Measurements from ENCODE around the gene NPM3. TPM values are rescaled to one million over a fixed set of nuclear protein-coding genes. Genes with fewer than 3 reads are reported as not detected.

NPM3 gene
- total RNA-seq, 4 donors from 2014 or later: 25.0 to 31.1 (median 27.7) TPM

DNA sequence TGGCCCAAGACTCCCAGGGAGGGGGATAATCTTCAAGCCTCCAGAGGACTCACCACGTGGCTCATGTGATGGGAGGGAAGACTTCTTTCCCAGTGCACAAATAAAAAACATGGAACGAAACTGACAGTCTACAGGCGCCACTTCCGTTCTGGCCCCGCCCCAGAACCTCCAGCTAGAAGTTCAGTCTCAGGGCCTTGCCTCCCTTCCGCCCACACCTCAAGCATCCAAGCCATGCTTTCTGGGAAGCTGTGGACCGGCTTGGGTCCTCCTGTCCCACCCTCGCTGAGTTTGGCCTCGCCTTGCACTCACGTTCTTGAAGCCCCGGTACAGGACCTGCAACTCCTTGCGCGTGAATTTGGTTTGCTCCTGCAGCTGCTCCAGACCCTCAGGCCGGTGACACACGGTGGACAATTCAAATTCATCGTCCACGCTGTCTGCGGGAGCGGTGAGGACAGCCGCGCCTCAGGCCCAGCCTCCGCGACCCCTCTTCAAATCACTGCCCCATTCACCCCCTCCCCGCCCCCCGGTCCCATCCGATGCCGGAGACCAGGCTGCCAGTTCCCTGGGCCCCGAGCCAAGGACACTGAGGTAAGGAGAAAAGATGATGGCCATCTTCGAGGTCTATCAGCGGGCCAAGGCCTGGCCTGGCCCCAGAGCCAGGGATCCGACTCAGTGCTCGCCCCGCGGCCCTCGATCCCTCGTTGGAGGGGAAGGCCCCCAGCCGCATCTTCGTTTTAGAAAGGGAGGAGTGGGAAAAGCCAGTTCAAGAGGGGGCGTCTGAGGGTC is 45.7 kb upstream of the NPM3 start:
- TF ChIP-seq, protein P1, sequence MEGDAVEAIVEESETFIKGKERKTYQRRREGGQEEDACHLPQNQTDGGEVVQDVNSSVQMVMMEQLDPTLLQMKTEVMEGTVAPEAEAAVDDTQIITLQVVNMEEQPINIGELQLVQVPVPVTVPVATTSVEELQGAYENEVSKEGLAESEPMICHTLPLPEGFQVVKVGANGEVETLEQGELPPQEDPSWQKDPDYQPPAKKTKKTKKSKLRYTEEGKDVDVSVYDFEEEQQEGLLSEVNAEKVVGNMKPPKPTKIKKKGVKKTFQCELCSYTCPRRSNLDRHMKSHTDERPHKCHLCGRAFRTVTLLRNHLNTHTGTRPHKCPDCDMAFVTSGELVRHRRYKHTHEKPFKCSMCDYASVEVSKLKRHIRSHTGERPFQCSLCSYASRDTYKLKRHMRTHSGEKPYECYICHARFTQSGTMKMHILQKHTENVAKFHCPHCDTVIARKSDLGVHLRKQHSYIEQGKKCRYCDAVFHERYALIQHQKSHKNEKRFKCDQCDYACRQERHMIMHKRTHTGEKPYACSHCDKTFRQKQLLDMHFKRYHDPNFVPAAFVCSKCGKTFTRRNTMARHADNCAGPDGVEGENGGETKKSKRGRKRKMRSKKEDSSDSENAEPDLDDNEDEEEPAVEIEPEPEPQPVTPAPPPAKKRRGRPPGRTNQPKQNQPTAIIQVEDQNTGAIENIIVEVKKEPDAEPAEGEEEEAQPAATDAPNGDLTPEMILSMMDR (IDR thresholded peaks at IDR 0.05): no peak
- DNase-seq (ENCODE audit: low spot score) (no peak), ATAC-seq (ENCODE audit: low FRiP score) (no peak)

- DNase-seq (ENCODE audit: low spot score): no peak
- TF ChIP-seq, protein P1 (IDR thresholded peaks at IDR 0.05): no peak
- no peak for ATAC-seq (ENCODE audit: low FRiP score)
Measured at GRCh38 chr10:101827919-101828600, 44.8 kb upstream of the NPM3 start.

- ATAC-seq (ENCODE audit: low FRiP score): no peak
- no peak for DNase-seq (ENCODE audit: low spot score)
- TF ChIP-seq, protein P1 (IDR thresholded peaks at IDR 0.05): no peak
Measured at GRCh38 chr10:101826852-101827434, 43.7 kb upstream of the NPM3 start.

- no peak for ATAC-seq (ENCODE audit: low FRiP score)
- TF ChIP-seq, protein P1 (IDR thresholded peaks at IDR 0.05): no peak
Measured at GRCh38 chr10:101824736-101825135, 41.5 kb upstream of the NPM3 start.

GRCh38 chr10:101818872-101819633 is 35.8 kb upstream of the NPM3 start:
- no peak for DNase-seq (ENCODE audit: low spot score)
- TF ChIP-seq, protein P1 (IDR thresholded peaks at IDR 0.05): no peak
- peak; percentile 25 for ATAC-seq (ENCODE audit: low FRiP score)

More at GRCh38 chr10:101824736-101825135, 41.5 kb upstream of the NPM3 start:
- DNase-seq (ENCODE audit: low spot score): no peak

DNA sequence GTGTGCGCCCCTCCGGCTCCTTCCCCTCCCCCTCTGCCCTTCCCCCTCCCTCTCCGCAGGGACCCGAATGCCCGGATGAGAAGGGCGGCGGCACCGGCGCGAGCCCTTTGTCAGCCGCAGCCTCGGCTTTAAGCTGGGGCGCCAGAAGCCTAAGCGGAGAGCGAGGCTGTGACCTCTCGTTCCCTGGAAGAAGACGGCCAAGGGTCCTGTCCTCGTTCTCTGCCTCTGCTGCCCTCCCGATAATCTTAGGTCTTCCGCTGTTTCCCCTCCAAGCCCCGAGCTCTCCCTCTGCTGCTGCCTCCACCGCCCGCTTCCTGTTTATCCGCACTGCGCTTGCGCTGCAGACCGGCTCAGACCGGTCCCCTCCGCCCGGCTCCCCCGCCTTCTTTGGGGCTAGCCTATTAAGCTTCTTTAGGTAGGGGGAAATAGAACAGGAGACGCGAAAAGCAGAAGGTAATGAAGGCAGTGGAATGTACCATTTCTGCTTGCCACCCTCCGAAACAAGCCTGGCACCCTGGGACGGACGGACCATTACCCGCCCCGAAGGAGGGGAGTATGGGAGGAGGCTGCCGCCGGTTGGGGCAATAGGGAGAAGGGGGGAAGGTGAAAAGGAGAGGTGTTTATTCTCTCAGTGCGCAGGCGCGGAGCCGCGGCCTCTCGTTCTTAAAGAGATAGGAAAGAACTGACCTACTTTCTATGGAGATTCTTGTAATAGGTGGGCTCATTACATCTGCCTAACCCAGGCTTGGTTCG is 35.0 kb upstream of the NPM3 start, which contains the start of gene OGA:
Gene OGA (minus strand): TSS at position 326 of the 753 bp plus-strand sequence. CDS start 422 bp downstream, outside the sequence.
- TF ChIP-seq, protein P1 (IDR thresholded peaks at IDR 0.05): no peak
- DNase-seq (ENCODE audit: low spot score): peak; percentile 93
- ATAC-seq (ENCODE audit: low FRiP score): peak; percentile 98

Measured in omental fat pad (tissue), 4 donors.